Measurements from ENCODE around the gene KPTN.
A peak's percentile ranks its signal among the peaks of the same experiment; 100 is the strongest.

The KPTN gene

DNA sequence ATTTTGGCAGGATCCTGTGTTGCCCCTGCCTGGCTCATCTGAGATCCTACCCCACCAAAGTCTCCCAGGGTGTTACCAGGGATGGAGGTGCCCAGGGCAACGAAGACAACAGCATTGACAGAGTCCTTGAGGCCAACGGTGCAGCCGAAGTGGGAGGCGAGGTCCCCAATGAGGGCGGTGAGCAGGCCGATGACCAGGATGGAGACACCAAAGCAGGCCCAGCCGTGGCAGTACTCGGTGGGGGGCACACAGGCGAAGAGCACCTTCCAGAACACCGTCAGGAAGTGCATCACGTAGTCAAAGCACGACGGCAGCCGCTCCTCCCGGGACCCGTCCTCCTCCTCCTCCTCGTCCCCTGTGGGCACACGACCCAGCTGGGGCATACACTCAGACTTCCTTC, 51.9 kb downstream of the KPTN start:
- DNase-seq = no peak

DNA sequence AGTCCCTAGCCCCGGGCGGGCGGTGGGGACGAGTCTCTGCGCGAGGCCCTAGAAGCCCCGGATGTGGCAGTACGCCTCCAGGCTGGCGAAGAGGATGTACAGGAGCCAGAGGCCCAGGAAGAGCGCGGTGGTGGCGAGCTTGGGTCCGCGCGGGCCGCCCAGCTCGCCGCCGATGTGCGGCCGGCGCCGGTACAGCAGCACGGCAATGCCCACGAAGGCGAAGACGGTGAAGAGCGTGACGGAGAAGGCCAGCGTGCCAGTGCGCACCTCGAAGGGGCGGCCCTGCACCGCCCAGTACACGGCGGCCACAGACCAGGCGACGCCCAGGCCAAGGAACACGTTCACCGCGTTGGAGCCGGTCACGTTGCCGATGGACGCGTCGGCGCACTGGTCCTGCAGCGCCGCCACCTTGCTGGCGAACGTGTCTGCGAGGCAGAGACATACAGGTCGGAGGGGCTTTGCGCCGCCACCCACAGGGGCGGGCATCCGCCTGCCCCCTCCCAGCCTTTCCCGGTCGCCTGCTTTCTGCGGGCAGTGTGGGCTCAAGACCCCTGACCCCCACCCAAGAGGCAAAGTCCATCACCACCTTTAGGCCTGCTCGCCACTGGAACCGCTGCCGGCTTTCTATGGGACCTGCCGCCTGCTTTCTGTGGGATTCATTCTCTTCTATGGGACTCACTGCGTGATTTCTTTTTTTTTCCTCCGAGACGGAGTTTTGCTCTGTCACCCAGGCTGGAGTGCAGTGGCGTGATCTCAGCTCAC, 53.8 kb downstream of the KPTN start:
- DNase-seq = no peak

DNA sequence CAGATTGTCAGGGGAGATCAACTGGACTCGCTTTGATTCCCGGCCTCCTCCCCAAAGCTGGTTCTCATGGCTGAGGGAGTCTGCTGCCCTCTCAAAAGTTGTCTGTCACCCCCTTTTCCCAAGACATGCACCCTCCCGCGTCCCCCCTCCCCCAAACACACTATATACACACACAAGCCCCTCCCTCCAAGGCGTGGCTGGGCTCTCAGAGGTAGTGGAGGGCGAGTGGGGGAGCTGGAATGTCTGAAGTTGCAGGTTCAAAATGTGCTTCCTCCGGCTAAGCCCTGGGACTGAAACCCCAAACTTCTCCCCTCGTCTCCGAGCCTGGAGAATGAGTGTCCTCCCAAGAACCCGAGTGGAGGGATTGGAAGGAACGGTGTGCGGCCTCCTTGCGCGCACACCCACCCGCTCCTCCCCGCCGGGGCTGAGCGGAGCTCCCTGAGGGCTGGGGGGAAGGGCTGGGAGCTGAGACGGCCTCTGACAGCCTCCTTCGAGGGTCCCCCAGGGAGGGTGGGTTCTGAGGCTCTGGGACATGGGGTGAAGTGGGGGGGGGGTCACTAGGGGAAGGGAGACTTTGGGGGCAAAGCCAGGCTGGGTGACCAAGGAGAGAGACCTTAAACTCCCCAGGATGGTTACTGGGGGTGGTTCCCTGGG, 54.8 kb downstream of the KPTN start:
- no peak for DNase-seq

DNA sequence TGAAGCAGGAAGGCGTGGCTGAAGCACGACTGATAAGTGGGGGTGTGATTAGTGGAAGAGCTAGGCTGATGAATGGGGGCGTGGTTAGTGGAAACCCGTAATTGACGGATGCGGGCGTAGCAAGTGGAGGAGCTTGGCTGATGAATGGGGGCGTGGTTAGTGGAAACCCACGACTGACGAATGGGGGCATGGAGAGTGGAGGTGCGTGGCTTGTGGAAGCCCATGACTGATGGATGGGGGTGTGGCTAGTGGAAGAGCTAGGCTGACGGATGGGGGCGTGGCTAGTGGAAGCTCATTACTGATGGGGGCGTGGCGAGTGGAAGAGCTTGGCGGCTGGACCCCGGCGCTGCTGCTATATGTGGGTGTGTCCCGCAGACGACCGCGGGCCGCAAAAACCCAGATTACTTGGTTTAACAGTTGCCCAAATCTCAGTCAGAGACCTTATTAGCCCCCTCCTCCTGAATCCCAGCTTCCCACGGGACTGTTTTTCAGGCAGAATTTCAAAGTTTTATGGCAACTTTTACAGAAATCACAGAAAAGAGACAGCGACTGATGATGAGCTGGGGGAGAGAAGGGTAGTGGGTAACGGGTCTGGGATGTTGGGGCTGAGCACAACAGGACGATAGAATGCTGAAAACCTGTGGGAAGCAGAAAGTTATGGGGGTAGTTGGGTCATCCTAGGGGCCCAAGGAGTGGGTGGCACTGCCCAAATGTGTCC, 55.7 kb downstream of the KPTN start:
- peak; percentile 97 for DNase-seq

DNA sequence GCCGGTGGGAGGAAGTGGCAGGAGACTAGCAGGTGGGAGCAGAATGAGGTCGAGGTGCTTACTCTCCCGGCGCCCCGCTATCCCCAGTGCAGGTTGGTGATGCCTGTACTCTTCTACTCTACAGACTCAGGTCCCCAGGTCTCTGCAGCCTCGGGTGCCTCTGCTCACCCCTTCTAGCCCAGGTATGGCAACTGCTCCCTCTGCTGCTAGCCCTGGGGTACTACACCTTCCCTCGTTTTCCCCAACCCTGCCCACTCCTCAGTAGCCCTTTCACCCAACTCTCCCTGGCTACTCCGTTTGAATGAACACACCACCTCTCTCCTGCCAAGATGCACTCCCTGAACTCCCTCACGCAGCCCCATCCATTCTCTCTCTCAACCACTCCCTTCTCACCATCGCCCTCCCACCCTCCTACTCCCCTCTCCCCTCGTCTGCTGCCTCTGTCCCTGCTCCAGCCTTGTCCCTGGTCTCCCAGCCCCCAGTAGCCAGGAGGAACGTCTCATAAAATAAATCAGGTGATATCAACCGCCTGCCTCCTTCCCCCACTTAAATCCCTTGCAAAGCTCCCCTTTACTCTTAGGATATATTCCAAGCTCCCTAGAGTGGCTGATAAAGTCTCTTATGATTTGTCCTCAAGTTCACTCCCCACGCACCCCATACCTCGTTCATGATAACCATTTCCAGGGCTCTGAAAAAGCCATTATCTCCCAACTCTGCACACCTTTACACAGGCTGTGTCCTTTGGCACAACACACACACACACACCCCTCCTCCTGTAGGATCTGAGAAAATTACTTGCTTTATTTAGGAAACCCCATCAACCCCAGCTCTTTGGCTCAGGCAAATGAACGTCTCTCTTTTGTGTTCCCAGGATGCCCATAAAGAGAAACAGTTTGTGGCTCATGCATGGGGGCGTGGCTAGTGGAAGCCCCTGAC, 56.5 kb downstream of the KPTN start:
- peak; percentile 85 for DNase-seq

Data from DMS79 treated with DMSO at 0.1 percent for 48 hours (cell line).